NCI-H2196 treated with DMSO at 0.1 percent for 48 hours (cell line): ENCODE results near the gene PXDC1.
"Not testable (repeated sequence)": the region's sequence is repeated elsewhere in the genome, so short reads cannot be mapped to it uniquely, and the experiment has no call there.

ENCODE experiments used
- DNase-seq: peaks from one replicate; lab custom pipeline; 2025; ENCODE audit not compliant: unreplicated experiment; lab: John Stamatoyannopoulos, UW

Gene PXDC1

DNA sequence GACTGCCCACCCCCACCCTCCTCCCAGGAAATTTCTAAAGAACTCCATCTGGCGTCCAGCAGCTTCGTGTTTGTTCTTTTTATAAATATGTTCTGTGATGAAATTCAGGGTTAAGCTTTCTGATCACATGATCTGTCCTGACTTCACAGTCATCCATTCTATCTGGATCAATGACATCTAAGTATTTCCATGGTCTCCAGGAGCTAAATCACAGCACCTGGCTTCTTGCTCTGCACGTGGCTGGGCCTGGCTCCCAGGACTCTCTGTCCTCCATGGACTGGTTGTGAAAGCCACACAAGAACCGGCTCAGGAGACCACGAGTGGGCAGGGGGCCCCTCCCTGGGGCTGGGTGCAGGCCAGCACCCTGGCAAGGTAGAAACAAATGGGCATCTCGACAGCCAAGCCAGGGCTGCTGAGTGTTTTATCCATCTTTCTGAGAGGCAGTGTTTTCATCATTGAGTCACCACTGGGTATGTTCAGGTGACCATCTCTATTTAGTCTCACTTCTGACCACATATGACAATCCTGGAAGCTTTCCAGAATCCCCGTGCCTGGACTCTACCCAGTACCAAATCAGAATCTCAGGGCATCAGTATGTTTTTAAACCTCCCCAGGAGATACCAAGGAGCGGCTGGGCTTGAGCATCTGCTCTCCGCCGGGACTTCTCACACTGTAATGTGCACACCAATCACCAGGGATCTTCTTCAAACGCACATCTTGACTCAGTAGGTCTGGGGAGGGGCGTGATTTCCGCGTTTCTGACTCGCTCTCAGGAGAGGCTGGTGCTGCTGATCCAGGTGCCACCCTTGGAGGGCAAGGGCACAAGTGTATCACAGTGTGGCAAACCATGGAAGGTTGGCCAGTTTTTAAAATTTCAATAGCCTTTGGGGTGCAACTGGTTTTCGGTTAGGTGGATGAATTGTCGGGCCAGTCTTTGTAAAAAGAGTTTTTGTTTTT, 31.6 kb upstream of the PXDC1 start:
- DNase-seq: no peak

DNA sequence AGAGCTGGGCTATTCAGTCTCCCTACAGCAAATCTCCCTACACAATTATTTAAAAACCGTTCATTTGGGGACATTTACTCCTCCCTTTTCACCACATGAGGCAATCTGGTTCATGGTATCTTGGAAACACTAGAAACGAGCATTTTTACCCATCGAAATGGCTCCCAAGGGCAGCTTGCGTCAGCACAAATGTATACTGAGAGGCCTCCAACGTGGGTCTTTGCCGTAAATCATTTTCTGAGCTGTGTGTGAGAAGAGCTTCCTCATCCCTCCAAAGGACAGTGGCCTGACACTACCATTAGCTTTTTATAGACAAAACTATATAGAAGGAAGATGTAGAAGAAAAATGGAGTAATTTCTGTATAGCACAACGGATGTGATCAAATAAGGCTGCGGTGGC, 30.0 kb upstream of the PXDC1 start:
- no peak for DNase-seq

DNA sequence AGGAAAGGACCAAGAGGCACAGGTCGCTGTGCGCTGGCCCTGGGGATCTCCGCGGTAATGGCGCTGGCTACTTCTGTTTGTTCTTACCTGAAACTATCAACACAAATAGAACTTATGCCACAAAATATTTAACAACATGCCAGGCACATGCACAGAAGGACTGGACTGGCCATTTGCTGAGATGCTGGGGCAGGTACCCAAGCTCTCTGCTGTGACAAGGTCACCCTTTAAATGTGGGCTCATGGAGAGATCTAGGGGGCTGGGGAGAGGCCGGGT, 28.0 kb upstream of the PXDC1 start:
- DNase-seq: no peak

DNA sequence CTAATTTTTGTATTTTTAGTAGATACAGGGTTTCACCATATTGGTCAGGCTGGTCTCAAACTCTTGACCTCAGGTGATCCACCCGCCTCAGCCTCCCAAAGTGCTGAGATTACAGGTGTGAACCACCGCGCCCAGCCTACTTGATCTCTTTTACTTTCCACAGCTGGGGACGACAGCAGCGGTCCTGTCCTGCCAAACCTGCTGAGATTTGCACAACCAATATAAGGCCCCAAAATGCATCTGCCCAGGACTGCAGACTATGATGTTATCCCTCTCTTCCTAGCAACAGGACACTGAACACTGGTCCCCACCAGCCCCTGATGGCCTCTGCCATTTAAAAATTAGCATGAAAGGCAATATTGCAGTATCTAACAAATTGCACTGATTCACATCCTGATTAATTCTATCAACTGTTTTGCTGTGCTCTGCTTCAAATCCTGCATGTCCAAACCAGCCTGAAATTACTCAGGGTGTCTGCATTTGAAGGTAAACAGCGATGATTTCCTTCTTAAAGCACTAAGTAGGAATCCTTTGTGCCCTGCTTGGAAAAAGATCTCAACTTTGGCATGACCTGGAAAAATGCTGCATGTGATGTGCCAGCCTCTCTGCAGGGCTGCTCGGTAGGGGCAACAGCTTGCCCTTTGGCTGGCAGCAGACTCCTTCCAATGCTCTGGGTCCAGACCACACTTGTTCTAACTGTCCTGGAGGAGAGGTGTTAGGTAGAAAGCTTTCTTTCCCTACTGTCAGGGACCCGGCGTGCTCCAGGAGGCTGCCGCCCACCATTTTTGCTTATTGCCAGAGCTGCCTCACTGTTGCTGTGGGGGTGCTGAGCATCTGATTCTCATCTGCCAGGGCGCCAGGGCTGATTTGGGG, 27.4 kb upstream of the PXDC1 start:
- DNase-seq: no peak

DNA sequence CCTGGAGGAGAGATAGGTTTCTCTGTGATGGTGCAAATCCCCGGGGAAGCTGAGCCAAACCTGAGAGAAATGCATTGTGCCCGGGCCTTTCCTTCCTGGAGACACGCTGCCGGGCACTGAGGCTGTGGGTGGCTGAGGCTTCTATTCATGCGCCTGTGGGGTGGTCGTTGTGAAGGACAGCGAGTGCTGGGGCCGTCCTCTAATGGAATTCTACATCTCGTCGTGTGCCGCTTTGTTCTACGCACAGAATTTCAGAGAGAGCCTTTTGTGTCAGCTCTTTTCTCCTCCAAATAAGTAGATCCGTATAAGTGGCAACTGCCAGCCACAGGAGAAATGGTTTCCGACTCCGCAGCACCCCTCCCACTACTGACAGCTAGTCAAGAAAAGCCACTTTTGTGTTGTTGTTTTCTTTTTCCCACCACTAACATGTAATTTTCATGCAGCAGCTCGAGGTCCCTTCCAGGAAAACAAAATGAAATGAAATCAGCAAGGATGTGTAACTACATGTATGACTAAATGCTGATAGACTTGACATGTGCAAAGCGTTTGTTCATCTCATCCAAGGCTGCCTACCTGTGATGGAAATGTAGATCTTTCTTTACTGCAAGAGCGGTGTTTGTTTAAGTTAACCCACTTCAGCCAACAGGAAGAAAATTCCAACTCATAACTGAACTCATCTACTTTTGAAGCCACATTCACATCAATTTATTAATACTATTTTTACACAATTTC, 26.4 kb upstream of the PXDC1 start:
- DNase-seq: no peak

DNA sequence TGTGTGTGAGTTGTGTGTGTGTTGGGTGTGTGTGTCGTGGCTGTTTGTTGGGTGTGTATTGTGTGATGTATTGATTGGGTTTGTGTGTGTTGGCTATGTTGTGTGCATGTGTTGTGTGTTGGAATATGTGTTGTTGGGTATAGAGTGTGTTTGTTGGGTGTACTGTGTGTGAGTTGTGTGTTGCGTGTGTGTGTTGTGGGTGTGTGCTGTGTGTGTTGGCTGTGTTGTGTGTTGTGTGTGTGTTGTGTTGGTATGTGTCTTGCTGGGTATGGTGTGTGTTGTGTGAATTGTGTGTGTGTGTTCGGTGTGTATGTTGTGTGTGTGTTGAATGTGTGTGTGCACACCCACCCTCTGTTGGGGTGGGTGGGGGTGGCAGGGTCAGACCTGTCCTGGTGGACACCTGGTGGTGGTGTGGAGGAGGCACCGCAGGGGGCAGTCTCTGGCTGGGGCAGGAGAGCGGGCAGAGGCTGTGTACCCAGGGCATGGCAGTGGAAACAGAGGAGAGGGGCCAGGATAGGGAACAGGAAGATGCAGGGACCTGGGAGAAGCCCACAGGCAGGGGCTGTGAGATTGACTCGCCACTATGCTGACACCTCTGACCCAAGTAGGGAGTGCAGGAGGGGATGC, 25.5 kb upstream of the PXDC1 start:
- no peak for DNase-seq

DNA sequence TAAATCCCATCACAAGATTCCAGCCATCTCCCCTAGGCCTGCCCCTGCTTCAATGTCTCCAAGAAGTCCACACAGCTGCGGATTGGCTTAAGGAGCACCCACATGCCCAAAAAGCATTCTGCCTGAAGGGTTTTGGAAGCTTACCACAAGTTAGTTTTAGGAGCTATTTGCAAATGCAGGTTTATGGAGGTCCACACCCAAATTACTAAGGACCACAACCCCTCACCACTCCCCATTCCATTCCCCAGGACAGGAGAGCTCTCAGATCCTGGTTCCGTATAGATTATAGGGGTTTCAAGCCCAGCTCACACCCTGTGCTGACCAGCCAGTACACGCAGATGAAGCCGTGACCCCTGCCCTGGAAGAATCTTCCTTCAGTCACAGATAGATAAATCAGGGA, 24.3 kb upstream of the PXDC1 start:
- no peak for DNase-seq

DNA sequence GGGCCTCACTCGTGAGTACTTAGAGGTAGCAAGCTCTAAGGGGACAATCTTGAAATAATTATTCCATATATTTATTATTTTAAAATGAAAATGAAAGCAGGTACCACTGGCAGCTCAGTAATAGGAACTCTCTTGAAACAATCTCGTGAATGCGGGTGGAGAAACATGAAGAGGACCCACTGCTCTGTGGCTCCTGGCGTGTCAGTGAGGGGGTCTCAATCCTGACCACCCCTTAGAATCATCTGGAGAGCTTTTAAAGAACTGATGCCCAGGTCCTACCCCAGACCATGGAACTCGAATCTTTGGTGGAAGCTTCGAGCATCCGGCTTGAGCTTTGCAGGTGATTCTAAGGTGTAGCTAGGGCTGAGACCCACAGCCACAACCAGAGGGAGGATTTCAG, 23.9 kb upstream of the PXDC1 start:
- no peak for DNase-seq

DNA sequence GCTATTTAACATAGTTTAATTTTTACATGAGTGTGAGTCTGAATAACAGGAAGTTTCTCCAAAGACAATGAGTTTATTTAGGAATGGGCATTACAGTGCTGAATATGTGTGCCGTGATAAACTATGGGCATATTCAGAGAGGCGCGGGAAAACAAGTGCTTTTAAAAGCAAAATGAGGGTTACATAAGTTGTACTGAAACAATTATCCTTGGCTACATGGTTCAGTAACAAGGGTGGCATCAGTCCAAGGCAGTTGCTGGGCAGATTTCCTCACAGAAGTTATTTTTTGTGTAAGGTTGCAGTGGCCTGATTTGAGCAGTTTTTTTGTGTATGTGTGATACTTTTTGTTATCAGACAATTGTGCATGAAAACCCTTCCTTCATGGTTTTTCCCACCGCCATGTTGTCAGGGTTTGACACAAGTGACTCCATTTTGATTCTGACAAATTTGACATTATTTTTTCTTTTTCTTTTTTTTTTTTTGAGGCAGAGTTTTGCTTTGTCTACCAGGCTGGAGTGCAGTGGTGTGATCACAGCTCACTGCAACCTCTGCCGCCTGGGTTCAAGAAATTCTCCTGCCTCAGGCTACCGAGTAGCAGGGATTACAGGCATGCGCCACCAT, 22.3 kb upstream of the PXDC1 start:
- no peak for DNase-seq

DNA sequence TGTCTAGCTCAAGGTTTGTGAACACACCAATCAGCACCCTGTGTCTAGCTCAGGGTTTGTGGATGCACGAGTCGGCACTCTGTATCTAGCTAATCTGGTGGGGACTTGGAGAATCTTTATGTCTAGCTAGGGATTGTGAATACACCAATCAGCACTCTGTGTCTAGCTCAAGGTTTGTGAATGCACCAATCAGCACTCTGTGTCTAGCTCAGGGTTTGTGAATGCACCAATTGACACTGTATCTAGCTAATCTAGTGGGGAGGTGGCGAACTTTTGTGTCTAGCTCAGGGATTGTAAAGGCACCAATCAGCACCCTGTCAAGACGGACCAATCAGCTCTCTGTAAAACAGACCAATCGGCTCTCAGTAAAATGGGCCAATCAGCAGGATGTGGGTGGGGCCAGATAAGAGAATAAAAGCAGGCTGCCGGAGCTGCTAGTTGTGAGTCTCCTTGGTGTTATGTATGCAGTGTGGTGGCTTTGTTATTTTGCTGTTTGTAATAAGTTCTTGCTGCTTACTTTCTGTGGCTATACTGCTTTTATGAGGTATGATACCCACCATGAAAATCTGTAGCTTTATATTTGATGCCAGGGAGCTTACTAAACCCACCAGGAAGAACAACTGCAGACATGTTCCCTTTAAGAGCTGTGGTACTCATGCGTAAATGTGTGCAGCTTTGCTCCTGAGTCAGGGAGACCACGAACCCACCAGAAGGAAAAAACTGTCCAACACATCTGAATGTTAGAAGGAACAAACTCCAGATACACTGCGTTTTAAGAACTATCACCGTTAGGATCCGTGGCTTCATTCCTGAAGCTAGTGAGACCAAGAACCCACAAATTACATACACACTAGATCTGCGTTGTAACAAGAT, 20.9 kb upstream of the PXDC1 start:
- not testable (repeated sequence) for DNase-seq

DNA sequence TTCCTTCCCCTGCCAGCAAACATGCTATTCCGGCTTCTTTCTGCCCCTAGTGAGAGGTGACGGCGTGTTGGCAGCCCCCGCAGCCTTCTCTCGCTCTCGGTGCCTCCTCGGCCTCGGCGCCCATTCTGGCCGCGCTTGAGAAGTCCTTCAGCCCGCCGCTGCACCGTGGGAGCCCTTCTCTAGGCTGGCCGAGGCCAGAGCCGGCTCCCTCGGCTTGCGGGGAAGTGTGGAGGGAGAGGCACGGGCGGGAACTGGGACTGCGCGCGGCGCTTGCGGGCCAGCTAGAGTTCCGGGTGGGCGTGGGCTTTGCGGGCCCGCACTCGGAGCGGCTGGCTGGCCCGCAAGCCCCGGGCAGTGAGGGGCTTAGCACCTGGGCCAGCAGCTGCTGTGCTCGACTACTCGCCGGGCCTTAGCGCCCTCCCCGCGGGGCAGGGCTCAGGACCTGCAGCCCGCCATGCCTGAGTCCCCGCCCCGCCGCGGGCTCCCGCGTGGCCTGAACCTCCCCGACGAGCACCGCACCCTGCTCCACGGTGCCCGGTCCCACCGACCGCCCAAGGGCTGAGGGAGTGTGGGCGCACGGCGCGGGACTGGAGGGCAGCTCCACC, 20.0 kb upstream of the PXDC1 start:
- DNase-seq: no peak

DNA sequence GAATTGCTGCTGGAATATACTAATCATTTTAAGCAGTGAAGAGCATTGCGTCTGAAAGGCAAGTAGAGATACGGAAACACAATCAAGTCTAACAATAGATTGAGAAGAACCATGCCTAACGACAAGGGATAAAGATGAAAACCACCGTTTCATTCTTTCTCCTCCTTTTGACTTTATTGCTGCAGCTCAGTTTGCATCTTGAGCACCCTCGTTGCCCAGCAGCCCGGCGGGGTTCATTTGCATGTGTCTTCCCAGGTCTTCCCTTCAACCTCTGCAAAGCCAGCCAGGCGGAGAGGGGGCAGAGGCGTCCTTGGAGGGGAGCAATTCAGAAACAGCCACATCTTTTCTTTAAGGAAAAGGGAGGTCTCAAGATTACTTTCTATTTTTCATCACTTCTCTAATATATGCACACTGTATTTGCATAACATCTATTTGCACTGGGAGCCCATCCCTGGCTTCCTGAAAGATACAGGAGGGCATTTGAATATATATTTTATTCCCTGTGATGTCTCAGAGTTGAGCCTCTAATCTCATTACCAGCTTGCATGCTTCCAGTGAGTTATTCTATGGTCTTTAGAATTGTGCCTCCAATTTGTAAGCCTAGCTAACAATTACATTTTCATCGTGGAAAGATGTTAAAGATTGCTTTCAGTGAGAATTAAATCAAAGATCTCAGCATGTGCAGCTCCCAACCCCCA, 18.7 kb upstream of the PXDC1 start:
- DNase-seq: no peak

DNA sequence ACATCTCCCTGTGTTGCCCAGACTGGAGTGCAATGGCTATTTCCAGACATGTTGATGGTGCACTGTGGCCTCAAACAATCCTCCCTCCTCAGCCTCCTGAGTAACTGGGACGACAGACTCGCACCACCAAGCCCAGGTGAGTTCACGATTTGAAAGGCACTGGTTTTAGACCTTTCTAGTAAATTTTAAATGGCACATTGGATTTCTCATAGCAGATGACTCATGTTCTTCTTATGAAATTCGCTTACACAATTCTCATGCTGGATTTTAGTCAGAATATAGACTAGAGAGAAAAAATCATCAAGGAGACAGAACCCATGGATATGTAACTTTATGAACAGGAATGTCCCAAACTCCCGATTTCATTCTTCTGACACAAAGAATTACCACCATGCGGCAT, 18.1 kb upstream of the PXDC1 start:
- DNase-seq: no peak

DNA sequence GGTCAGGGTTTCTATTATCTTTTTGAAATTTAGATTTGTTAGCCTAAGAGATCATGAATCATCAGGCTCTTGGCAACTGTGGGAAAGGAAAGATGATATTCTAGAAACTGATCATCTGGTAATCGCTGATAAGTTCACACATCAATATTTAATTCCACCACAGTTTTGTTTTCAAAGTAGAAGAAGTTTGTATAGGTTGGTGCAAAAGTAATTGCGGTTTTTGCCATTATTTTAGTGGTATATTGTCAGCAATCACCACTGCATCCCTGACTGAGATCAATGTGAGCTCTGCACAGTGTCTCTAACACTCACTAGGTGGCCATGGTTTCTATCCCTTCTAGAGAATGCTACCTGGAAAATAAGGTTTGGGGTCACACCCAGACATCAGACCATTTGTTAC, 17.0 kb upstream of the PXDC1 start:
- no peak for DNase-seq

DNA sequence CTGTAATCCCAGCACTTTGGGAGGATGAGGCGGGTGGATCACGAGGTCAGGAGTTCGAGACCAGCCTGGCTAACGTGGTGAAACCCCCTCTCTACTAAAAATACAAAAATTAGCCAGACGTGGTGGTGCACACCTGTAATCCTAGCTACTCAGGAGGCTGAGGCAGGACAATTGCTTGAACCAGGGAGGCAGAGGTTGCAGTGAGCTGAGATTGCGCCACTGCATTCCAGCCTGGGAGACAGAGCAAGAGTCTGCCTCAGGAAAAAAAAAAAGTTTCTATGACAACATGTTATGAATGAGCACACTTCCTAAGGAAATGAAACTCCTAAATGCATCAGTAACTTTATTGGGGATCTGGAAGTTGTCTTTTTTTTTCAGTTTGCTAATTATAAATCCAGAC, 16.0 kb upstream of the PXDC1 start:
- DNase-seq: not testable (repeated sequence)

DNA sequence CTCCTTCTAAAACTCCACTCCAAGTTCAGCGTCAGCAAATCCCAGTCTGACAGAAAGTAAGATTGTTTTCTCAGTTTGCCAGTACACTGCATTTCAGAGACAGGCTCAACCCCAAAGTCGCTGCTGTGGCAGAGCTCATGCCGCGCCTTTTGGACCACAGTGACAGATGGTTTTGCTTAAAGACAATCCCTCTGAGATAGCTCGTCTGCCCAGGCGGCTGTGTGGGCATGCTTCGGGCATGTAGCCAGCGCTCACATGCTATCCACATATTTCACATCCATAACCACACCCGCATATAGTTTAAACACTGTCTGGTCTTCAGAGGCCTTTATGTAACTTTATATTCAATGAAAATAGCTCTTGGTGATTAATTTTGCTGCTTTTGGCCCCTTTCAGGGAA, 14.7 kb upstream of the PXDC1 start:
- DNase-seq: no peak

DNA sequence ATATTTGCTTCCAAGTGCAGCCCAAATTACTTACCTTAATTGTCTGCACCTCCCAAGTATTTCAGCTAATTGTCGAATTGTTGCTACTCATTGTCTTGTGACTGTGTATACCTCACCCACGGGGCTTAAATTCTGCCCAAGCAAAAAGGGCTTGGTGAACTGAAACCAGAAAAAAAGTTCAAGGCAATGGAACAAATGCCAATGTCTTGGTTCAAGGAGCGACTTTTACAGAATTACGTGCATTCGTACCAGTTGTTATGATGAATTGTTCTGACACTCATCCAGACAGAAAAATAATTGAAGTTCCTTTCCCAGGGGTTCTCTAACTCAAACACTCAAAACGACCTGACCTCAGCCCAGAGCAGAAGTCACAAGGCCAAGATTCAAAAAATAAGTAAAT, 13.9 kb upstream of the PXDC1 start:
- no peak for DNase-seq

DNA sequence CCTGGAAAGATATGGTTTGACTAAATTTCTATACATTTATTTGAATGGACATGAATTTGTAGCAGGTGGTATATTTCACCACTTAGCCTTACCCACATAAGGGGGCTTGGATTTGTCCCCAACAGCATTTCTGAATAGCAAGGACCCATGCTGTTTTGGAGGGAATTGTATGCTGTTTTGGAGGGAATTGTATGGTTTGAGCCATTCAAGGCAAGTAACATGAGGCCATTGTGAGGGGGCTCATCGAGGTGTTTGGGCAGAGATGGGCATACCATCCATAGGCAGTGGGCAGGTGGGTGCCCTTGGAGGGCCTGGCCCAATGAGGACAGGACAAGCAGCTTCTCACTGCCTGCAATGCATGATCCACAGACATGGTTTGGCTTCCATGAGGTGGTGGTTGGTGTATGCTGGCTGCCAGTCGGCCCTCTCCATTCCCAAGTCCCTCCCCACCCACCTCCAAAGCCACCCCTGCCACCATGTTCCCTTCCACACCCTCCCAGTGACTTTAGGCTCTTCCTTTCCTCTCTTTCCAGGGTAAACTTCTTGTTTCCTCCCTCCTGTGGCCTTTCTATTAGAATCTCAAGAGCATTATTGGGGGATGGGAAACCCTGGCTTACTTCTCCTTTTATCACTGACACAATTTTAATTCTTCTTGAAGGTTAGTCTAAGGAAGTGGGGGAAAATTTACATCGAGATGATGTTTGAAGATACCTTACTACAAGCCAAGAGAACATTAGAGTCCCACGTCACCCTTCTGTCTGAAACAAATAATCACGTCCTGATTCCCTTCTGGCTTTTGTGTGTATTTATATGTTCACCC, 13.2 kb upstream of the PXDC1 start:
- DNase-seq: no peak
